ENCODE measurements around the gene LRRC28. TPM values are rescaled to one million over a fixed set of nuclear protein-coding genes. Genes with fewer than 3 reads are reported as not detected.

The LRRC28 gene
- total RNA-seq, 3 donors from 2014 or later (not counting 1 experiment from before 2014, with no cell fraction given), result 18.2 to 20.9 (median 18.7) TPM

DNA sequence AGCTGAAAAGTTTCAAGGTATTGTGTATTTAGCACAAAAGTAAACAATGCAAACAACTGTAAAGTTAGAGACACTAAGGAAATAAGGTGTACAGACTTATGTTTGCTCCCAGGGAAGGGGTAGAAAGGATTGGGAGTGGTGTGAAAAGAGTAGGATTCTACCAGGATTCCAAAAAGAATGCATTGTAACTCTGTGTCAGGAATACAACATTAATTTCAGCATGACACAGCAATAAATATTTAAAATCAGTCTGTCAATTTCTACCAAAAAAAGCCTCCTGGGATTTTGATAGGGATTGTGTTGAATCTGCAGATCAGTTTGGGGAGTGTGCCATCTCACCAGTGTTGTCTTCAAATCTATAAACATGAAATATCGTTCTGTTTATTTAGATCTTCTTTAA lies 73.4 kb downstream of the LRRC28 start:
- intact Hi-C loops (cut with micrococcal nuclease), result no loop called here
- Histone ChIP-seq H3K4me1 (ENCODE audit: control insufficient read depth, insufficient read depth, low read length) (no peaks in the 10 kb centered on the region), H3K27ac (ENCODE audit: low read length) (no peak overlapping the region), H3K36me3 (ENCODE audit: control insufficient read depth, insufficient read depth, low read length) (no peaks in the 10 kb centered on the region), H3K9me3 (ENCODE audit: control insufficient read depth, insufficient read depth, low read length) (no peaks in the 10 kb centered on the region), H3K4me3 (ENCODE audit: low read length) (no peak overlapping the region), H3K27me3 (ENCODE audit: control insufficient read depth, insufficient read depth, low read length) (no peaks in the 10 kb centered on the region)
- TF ChIP-seq, protein P1, sequence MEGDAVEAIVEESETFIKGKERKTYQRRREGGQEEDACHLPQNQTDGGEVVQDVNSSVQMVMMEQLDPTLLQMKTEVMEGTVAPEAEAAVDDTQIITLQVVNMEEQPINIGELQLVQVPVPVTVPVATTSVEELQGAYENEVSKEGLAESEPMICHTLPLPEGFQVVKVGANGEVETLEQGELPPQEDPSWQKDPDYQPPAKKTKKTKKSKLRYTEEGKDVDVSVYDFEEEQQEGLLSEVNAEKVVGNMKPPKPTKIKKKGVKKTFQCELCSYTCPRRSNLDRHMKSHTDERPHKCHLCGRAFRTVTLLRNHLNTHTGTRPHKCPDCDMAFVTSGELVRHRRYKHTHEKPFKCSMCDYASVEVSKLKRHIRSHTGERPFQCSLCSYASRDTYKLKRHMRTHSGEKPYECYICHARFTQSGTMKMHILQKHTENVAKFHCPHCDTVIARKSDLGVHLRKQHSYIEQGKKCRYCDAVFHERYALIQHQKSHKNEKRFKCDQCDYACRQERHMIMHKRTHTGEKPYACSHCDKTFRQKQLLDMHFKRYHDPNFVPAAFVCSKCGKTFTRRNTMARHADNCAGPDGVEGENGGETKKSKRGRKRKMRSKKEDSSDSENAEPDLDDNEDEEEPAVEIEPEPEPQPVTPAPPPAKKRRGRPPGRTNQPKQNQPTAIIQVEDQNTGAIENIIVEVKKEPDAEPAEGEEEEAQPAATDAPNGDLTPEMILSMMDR (IDR thresholded peaks at IDR 0.05), result no peak
- H3K27me3 Mint-ChIP-seq (ENCODE audit: low read depth in 2 of 2), result no peaks in the 10 kb centered on the region
- peaks cover 6 to 8% of the 10 kb centered on the region in 2 donors for H3K4me1 Mint-ChIP-seq
- ATAC-seq, result no peak
- DNase-seq, result no peak
- no peak overlapping the region for H3K4me3 Mint-ChIP-seq
- no peaks in the 10 kb centered on the region for H3K9me3 Mint-ChIP-seq
- H3K27ac Mint-ChIP-seq, result no peak overlapping the region
- no CpG with 5 or more reads among the region's 1 CpG for WGBS (ENCODE audit: insufficient coverage)
- H3K36me3 Mint-ChIP-seq, result no peaks in the 10 kb centered on the region

GRCh38 chr15:99326235-99326634 lies 75.0 kb downstream of the LRRC28 start:
- intact Hi-C loops (cut with micrococcal nuclease), result no loop called here
- Mint-ChIP-seq H3K27ac (no peak overlapping the region), H3K4me3 (no peak overlapping the region), H3K27me3 (ENCODE audit: low read depth in 2 of 2) (no peaks in the 10 kb centered on the region), H3K4me1 (peaks cover 6 to 8% of the 10 kb centered on the region in 2 donors), H3K9me3 (no peaks in the 10 kb centered on the region), H3K36me3 (no peaks in the 10 kb centered on the region)
- TF ChIP-seq, protein P1 (IDR thresholded peaks at IDR 0.05), result no peak
- no peaks in the 10 kb centered on the region for H3K9me3 ChIP-seq (ENCODE audit: control insufficient read depth, insufficient read depth, low read length)
- ATAC-seq, result no peak
- no CpG with 5 or more reads among the region's 1 CpG for WGBS (ENCODE audit: insufficient coverage)
- no peak overlapping the region for H3K4me3 ChIP-seq (ENCODE audit: low read length)
- H3K36me3 ChIP-seq (ENCODE audit: control insufficient read depth, insufficient read depth, low read length), result no peaks in the 10 kb centered on the region
- DNase-seq, result no peak
- H3K27ac ChIP-seq (ENCODE audit: low read length), result no peak overlapping the region
- no peaks in the 10 kb centered on the region for H3K27me3 ChIP-seq (ENCODE audit: control insufficient read depth, insufficient read depth, low read length)
- H3K4me1 ChIP-seq (ENCODE audit: control insufficient read depth, insufficient read depth, low read length), result no peaks in the 10 kb centered on the region

DNA sequence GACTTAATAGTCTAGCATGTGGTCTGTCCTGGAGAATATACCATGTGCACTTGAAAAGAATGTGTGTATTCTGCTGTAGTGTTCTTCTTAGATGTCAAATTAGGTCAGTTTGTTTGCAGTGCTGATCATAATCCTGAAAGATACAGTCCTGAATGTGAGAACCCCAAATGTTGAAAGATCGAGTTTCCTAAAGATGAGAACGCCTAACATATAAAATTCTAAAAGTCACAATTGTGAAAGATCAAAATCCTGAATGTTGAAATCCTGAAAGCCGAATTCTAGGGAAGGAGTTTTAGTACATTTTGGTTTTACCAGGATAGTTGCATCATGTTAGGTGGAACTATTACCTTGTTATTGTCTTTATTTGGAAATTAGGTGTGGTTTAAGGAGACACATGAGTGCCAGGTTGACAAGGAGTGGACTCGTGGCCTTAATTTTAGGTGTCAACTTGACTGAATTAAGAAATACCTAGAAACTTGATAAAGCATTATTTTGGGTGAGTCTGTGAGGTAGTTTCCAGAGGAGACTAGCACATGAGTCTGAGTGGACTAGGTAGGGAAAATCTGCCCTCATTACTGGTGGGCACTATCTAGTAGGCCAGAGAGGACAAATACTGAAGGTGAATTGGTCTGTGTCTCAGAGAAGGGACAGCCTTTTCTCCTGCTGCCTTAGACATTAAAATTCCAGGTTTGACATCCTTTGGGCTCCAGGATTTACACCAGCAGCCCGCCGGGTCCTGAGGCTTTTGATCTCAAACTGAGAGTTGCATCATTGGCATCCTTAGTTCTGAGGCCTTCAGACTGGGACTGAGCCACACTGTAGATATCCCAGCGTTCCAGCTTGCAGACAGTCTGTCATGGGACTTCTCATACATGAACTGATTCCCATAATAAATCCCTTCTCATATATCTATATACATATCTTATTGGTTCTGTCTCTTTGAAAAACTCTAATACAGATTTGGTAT lies 77.1 kb downstream of the LRRC28 start:
- Mint-ChIP-seq H3K4me1 (peaks cover 6 to 8% of the 10 kb centered on the region in 2 donors), H3K27me3 (ENCODE audit: low read depth in 2 of 2) (no peaks in the 10 kb centered on the region), H3K9me3 (no peaks in the 10 kb centered on the region), H3K4me3 (no peak overlapping the region), H3K27ac (no peak overlapping the region), H3K36me3 (no peaks in the 10 kb centered on the region)
- intact Hi-C loops (cut with micrococcal nuclease), result no loop called here
- Histone ChIP-seq H3K9me3 (ENCODE audit: control insufficient read depth, insufficient read depth, low read length) (no peaks in the 10 kb centered on the region), H3K27me3 (ENCODE audit: control insufficient read depth, insufficient read depth, low read length) (no peaks in the 10 kb centered on the region), H3K36me3 (ENCODE audit: control insufficient read depth, insufficient read depth, low read length) (no peaks in the 10 kb centered on the region), H3K4me1 (ENCODE audit: control insufficient read depth, insufficient read depth, low read length) (no peaks in the 10 kb centered on the region), H3K27ac (ENCODE audit: low read length) (no peak overlapping the region), H3K4me3 (ENCODE audit: low read length) (no peak overlapping the region)
- 93% methylated on average over 6 of the region's 7 CpGs for whole genome bisulfite sequencing (ENCODE audit: insufficient coverage)
- TF ChIP-seq, protein P1 (IDR thresholded peaks at IDR 0.05), result no peak
- no peak for ATAC-seq
- DNase-seq, result no peak
